Measurements from ENCODE around the gene SON. TPM values are rescaled to one million over a fixed set of nuclear protein-coding genes. Genes with fewer than 3 reads are reported as not detected.
A peak's percentile ranks its signal among the peaks of the same experiment; 100 is the strongest.
"Not testable (repeated sequence)": the region's sequence is repeated elsewhere in the genome, so short reads cannot be mapped to it uniquely, and the experiment has no call there.

The SON gene
- total RNA-seq, 1 experiment from 2014 or later, result 68.1 TPM

GRCh38 chr21:33572350-33572749 lies 29.5 kb downstream of the SON start:
- no peak for DNase-seq (ENCODE audit: extremely low read depth, low read depth)

GRCh38 chr21:33576741-33577141 lies 33.9 kb downstream of the SON start:
- DNase-seq (ENCODE audit: extremely low read depth, low read depth), result not testable (repeated sequence)

- no peak for DNase-seq (ENCODE audit: extremely low read depth, low read depth)
Measured at GRCh38 chr21:33578214-33578613, 35.4 kb downstream of the SON start.

- DNase-seq (ENCODE audit: extremely low read depth, low read depth), result no peak
Measured at GRCh38 chr21:33578959-33579542, 36.2 kb downstream of the SON start.

GRCh38 chr21:33584455-33584854 lies 41.6 kb downstream of the SON start:
- DNase-seq (ENCODE audit: extremely low read depth, low read depth), result no peak

GRCh38 chr21:33586927-33587326 lies 44.1 kb downstream of the SON start:
- no peak for DNase-seq (ENCODE audit: extremely low read depth, low read depth)

- peak; percentile 7 for DNase-seq (ENCODE audit: extremely low read depth, low read depth)
Measured at GRCh38 chr21:33587792-33588484, 45.1 kb downstream of the SON start.

- peak; percentile 77 for DNase-seq (ENCODE audit: extremely low read depth, low read depth)
Measured at GRCh38 chr21:33588485-33589335, 45.9 kb downstream of the SON start, which contains the start of gene DONSON. TSS of gene DONSON (minus strand) at chr21:33588684. CDS start at chr21:33588641, 43 bp downstream.

GRCh38 chr21:33598051-33598450 lies 55.2 kb downstream of the SON start:
- DNase-seq (ENCODE audit: extremely low read depth, low read depth), result no peak

- DNase-seq (ENCODE audit: extremely low read depth, low read depth), result peak; percentile 16
Measured at GRCh38 chr21:33608559-33608958, 65.7 kb downstream of the SON start.

GRCh38 chr21:33611006-33611744 lies 68.3 kb downstream of the SON start:
- DNase-seq (ENCODE audit: extremely low read depth, low read depth), result no peak

- not testable (repeated sequence) for DNase-seq (ENCODE audit: extremely low read depth, low read depth)
Measured at GRCh38 chr21:33617565-33617964, 74.7 kb downstream of the SON start.

- no peak for DNase-seq (ENCODE audit: extremely low read depth, low read depth)
Measured at GRCh38 chr21:33618407-33618806, 75.6 kb downstream of the SON start.

- no peak for DNase-seq (ENCODE audit: extremely low read depth, low read depth)
Measured at GRCh38 chr21:33619726-33620125, 76.9 kb downstream of the SON start.

- DNase-seq (ENCODE audit: extremely low read depth, low read depth), result no peak
Measured at GRCh38 chr21:33622253-33622652, 79.4 kb downstream of the SON start.

GRCh38 chr21:33626151-33626550 lies 83.3 kb downstream of the SON start:
- not testable (repeated sequence) for DNase-seq (ENCODE audit: extremely low read depth, low read depth)

Other genes starting within 250 kb of the SON start
- gene IFNAR1, start 218.1 kb upstream of the SON start, total RNA-seq (2014; rRNA removed; shearing (Covaris generic)), result 7.6 and 11.0 TPM in 2 replicates
- 67.4 and 68.9 TPM in 2 replicates for gene IFNGR2, start 139.6 kb upstream of the SON start, total RNA-seq (2014; rRNA removed; shearing (Covaris generic))
- 10.3 and 11.0 TPM in 2 replicates for gene TMEM50B, start 63.1 kb upstream of the SON start, total RNA-seq (2014; rRNA removed; shearing (Covaris generic))
- gene DNAJC28, start 51.3 kb upstream of the SON start, total RNA-seq (2014; rRNA removed; shearing (Covaris generic)), result 0.61 and 0.74 TPM in 2 replicates
- 112 and 135 TPM in 2 replicates for gene GART, start 921 bp upstream of the SON start, total RNA-seq (2014; rRNA removed; shearing (Covaris generic))
- 16.0 and 18.0 TPM in 2 replicates for gene DONSON, start 45.6 kb downstream of the SON start, total RNA-seq (2014; rRNA removed; shearing (Covaris generic))
- gene CRYZL1, start 98.7 kb downstream of the SON start, total RNA-seq (2014; rRNA removed; shearing (Covaris generic)), result 15.9 and 29.0 TPM in 2 replicates
- gene ITSN1, start 99.5 kb downstream of the SON start, total RNA-seq (2014; rRNA removed; shearing (Covaris generic)), result 16.7 and 18.8 TPM in 2 replicates

Measured in NCI-H460 (cell line).